HEK293 (cell line): ENCODE results near the gene ANK2.

Source experiments
- CTCF ChIP-seq: fragments of 450-650 bp; formaldehyde crosslinking; IDR thresholded peaks from 2 replicates; pipeline ENCODE4 v1.5.1; 2016; ENCODE audit warnings: missing biosample characterization, missing genetic modification characterization
- EGR2 ChIP-seq: fragments of 450-650 bp; formaldehyde crosslinking; IDR thresholded peaks from 2 replicates; pipeline ENCODE4 v1.5.1; 2016; ENCODE audit warnings: low read depth, missing biosample characterization, missing genetic modification characterization
- FEZF1 ChIP-seq: fragments of 450-650 bp; formaldehyde crosslinking; IDR thresholded peaks from 2 replicates; pipeline ENCODE4 v1.5.1; 2016; ENCODE audit warnings: missing biosample characterization, missing genetic modification characterization
- MYNN ChIP-seq: fragments of 450-650 bp; formaldehyde crosslinking; IDR thresholded peaks from 2 replicates; pipeline ENCODE4 v1.5.1; 2016; ENCODE audit warnings: missing biosample characterization, missing genetic modification characterization, borderline replicate concordance
- TCF7L2 ChIP-seq: IDR thresholded peaks from 2 replicates; pipeline ENCODE4 v1.6.1; 2011; ENCODE audit warnings: low read depth, mild to moderate bottlenecking, inconsistent platforms, low read length, moderate library complexity, borderline replicate concordance
- ZNF423 ChIP-seq: fragments of 450-650 bp; formaldehyde crosslinking; IDR thresholded peaks from 2 replicates; pipeline ENCODE4 v1.5.1; 2016; ENCODE audit warnings: missing biosample characterization, missing genetic modification characterization
- ZNF580 ChIP-seq: fragments of 450-650 bp; formaldehyde crosslinking; IDR thresholded peaks from 2 replicates; pipeline ENCODE4 v1.5.1; 2016; ENCODE audit warnings: missing biosample characterization, missing genetic modification characterization

GRCh38 chr4:113223001-113223400, 173.5 kb downstream of the ANK2 start:
- TF ChIP-seq EGR2 (tag by site-specific recombination), result no peak
- no peak for TF ChIP-seq ZNF423 (tag by site-specific recombination)
- no peak for TF ChIP-seq TCF7L2
- no peak for TF ChIP-seq FEZF1 (tag by site-specific recombination)
- no peak for TF ChIP-seq ZNF580 (tag by site-specific recombination)
- no peak for TF ChIP-seq CTCF (tag by site-specific recombination)
- TF ChIP-seq MYNN, result no peak
